ENCODE data around the gene ABO. TPM values are rescaled to one million over a fixed set of nuclear protein-coding genes. Genes with fewer than 3 reads are reported as not detected.
"Not testable (repeated sequence)": the region's sequence is repeated elsewhere in the genome, so short reads cannot be mapped to it uniquely, and the experiment has no call there.

Gene ABO
- polyA plus RNA-seq (ENCODE audit: insufficient read length in 10 of 10) = 1 to 10 TPM in 8 of 10 donors, under 1 TPM in 2; 0.31 to 4.5 (median 1.9) TPM
- long read RNA-seq, donor 1 = 0 reads
- long read RNA-seq, donor 2, full-length matches to known transcripts = 1 of 1 reads
- long read RNA-seq, donor 2, partial matches to known transcripts = 0 of 1 reads
- long read RNA-seq, donor 2, other reads (novel, unspliced or antisense) = 0 of 1 reads
- long read RNA-seq, donor 3 = 0 reads
- long read RNA-seq, donor 4 = 0 reads
- long read RNA-seq, donor 5 = 0 reads
- long read RNA-seq, donor 6 = 0 reads
- long read RNA-seq, donor 7 = 0 reads
- long read RNA-seq, donor 8 = 0 reads
- long read RNA-seq, donor 9 = 0 reads

- peak in 2 of 3 donors; percentile 25 to 63 for DNase-seq
These were observed at the start of gene ABO for GRCh38 chr9:133275105-133276000. ABO (minus strand) TSS chr9:133275201.

GRCh38 chr9:133323991-133324703 is 49.1 kb upstream of the ABO start:
- no peak for DNase-seq

GRCh38 chr9:133323211-133323610 is 48.2 kb upstream of the ABO start:
- DNase-seq = no peak

- no peak for DNase-seq
These were observed 47.7 kb upstream of the ABO start for GRCh38 chr9:133322701-133323100.

- no peak for DNase-seq
These were observed 46.5 kb upstream of the ABO start for GRCh38 chr9:133321411-133321935.

GRCh38 chr9:133320421-133320881 is 45.5 kb upstream of the ABO start:
- no peak for DNase-seq

- DNase-seq = not testable (repeated sequence)
These were observed 42.5 kb upstream of the ABO start for GRCh38 chr9:133317551-133317950.

- no peak for DNase-seq
These were observed 41.0 kb upstream of the ABO start for GRCh38 chr9:133315997-133316396.

- DNase-seq = no peak
These were observed 34.6 kb upstream of the ABO start for GRCh38 chr9:133309608-133310007.

GRCh38 chr9:133307301-133307700 is 32.3 kb upstream of the ABO start:
- DNase-seq = no peak

GRCh38 chr9:133306242-133307204 is 31.5 kb upstream of the ABO start:
- DNase-seq = peak; percentile 4 to 67 (median 36)

- no peak for DNase-seq
These were observed 30.7 kb upstream of the ABO start for GRCh38 chr9:133305731-133306130.

GRCh38 chr9:133304477-133305377 is 29.7 kb upstream of the ABO start:
- no peak for DNase-seq

GRCh38 chr9:133304158-133304470 is 29.1 kb upstream of the ABO start:
- DNase-seq = no peak

- DNase-seq = no peak
These were observed 28.5 kb upstream of the ABO start for GRCh38 chr9:133303266-133304157.

GRCh38 chr9:133301253-133302230 is 26.5 kb upstream of the ABO start:
- DNase-seq = no peak

GRCh38 chr9:133299996-133300395 is 25.0 kb upstream of the ABO start:
- not testable (repeated sequence) for DNase-seq
